Sigmoid colon (tissue), 7 donors: ENCODE measurements around the gene GNAI3. TPM values are rescaled to one million over a fixed set of nuclear protein-coding genes. Genes with fewer than 3 reads are reported as not detected.

Experiments used
- DNase-seq: peaks from one replicate; pipeline ENCODE4 v3.0.0-alpha.2; 2019
- H3K27ac ChIP-seq, 4 donors: fragments of 200-600 bp; sonication (generic); one replicate each; pipeline ENCODE4 v1.5.1; 2016 to 2019; ENCODE audit warnings: mild to moderate bottlenecking in 1 of 4
- H3K27me3 ChIP-seq, 3 donors: fragments of 200-600 bp; sonication (generic); one replicate each; pipeline ENCODE4 v1.5.1; 2019; ENCODE audit warnings: mild to moderate bottlenecking in 1 of 3
- H3K36me3 ChIP-seq, 4 donors: fragments of 200-600 bp; sonication (generic); one replicate each; pipeline ENCODE4 v1.5.1; 2016 to 2019
- H3K4me1 ChIP-seq, 4 donors: fragments of 200-600 bp; sonication (generic); one replicate each; pipeline ENCODE4 v1.5.1; 2017 to 2019
- H3K4me3 ChIP-seq, 4 donors: fragments of 200-600 bp; sonication (generic); one replicate each; pipeline ENCODE4 v1.5.1; 2017 to 2019; ENCODE audit warnings: mild to moderate bottlenecking in 2 of 4, moderate library complexity in 1 of 4
- H3K9me3 ChIP-seq, 4 donors: fragments of 200-600 bp in 3 of 4; sonication (generic) in 3 of 4; one replicate each; pipeline versions ENCODE4 v1.5.1 to v1.6.1; 2013 to 2019
- CTCF ChIP-seq, 4 experiments: fragments of 450-650 bp in 3 of 4; fragments of 200-600 bp in 1 of 4; IDR thresholded peaks; one replicate each; pipeline ENCODE4 v1.5.1; 2016 to 2019; ENCODE audit warnings: antibody characterized with exemption in 4 of 4, mild to moderate bottlenecking in 3 of 4, moderate library complexity in 2 of 4
- EP300 ChIP-seq, 4 donors: sonication (generic); formaldehyde crosslinking; IDR thresholded peaks; one replicate each; pipeline ENCODE4 v1.6.1; 2017; ENCODE audit warnings: antibody characterized with exemption in 4 of 4
- POLR2A ChIP-seq, 2 donors: fragments of 450-650 bp; IDR thresholded peaks; one replicate each; pipeline ENCODE4 v1.6.1; 2016; ENCODE audit warnings: antibody characterized with exemption in 2 of 2, mild to moderate bottlenecking in 2 of 2, moderate library complexity in 2 of 2
- POLR2AphosphoS5 ChIP-seq, 4 donors: sonication (generic); formaldehyde crosslinking; IDR thresholded peaks; one replicate each; pipeline ENCODE4 v1.6.1; 2017; ENCODE audit warnings: antibody characterized with exemption in 4 of 4
- WGBS, 2 donors: extraction: QIAGEN DNeasy Blood & Tissue Kit; methylation state at CpG; one replicate each; pipeline ENCODE4 v1.1.7; 2013; 5-methylcytosine and 5-hydroxymethylcytosine counted together
- intact Hi-C: fragments of 100-400 bp; cut with DNase I; formaldehyde crosslinking; loops from one replicate; pipeline ENCODE4 v1.15.1; 2023
- polyA plus RNA-seq, 3 donors: library from polyadenylated mRNA; stranded (reverse); fragments of 200-250 nt; gene quantifications; one replicate each; pipeline ENCODE4 v1.2.3, GENCODE V29; 2013
- total RNA-seq, 4 donors: library from RNA; depleted of rRNA; stranded (reverse); fragments of >200 nt; gene quantifications; one replicate each; pipeline ENCODE4 v1.1.0, GENCODE V29; 2016
- donor health status: healthy with polysubstance abuse.
- donor health status: Bipolar disorder and iron deficiency.
- donor health status: healthy.

The GNAI3 gene
- total and polyA plus RNA-seq, 7 donors = 4.2 to 6.4 (median 5.7) TPM

DNA sequence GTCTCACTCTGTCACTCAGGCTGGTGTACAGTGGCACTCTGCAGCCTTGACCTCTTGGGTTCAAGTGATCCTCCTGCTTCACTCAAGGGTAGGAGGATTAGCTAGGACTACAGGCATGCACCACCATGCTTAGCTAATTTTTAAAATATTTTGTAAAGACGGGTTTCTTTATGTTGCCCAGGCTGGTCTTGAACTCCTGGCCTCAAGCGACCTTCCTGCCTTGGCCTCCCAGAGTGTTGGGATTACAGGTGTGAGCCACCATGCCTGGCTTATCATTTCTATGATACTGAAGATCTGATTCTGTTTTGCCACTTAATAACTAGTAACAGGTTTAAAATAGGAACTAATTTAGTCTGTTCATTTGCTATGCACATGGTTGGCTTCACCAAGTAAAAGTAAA lies 33.6 kb downstream of the GNAI3 start:
- peaks cover 11 to 76% (median 16%) of the 10 kb centered on the region in 4 donors for H3K36me3 ChIP-seq
- intact Hi-C loops = no loop called here
- no peak for TF ChIP-seq POLR2A (IDR thresholded peaks at IDR 0.05)
- TF ChIP-seq EP300 (IDR thresholded peaks at IDR 0.05) = no peak
- no peak for TF ChIP-seq CTCF (IDR thresholded peaks at IDR 0.05)
- TF ChIP-seq POLR2AphosphoS5 (IDR thresholded peaks at IDR 0.05) = no peak

DNA sequence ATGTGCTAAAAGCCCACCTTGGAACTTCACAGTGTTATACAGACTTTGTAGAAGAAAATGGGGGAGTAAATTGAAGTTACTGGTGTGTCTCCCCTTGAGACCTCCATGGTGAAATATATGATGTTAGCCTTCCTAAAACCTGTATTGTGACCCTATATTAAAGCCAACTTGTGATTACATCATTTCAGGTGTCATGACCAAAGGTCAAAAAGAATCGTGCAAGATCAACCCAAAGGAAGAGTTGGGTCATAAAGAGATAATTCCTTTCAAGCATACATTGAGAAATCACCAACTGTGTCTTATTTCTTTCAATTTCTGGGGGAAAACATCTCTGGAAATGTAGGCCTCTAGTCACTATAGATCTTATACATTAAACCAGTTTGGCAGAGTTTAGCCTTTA lies 36.4 kb downstream of the GNAI3 start:
- 10 to 61% methylated on average over 1 of the region's 1 CpG for WGBS, 2 donors
- peaks cover 13 to 93% (median 33%) of the 10 kb centered on the region in 4 donors for H3K36me3 ChIP-seq

More for the DNA sequence above, 33.6 kb downstream of the GNAI3 start:
- Histone ChIP-seq H3K4me1 (peaks cover 0 to 25% (median 19%) of the 10 kb centered on the region in 4 donors), H3K27me3 (no peaks in the 10 kb centered on the region), H3K27ac (no peak overlapping the region), H3K9me3 (no peaks in the 10 kb centered on the region), H3K4me3 (no peak overlapping the region)
- no peak for DNase-seq
- WGBS, 2 donors = 88 to 95% methylated on average over 2 of the region's 2 CpGs

GRCh38 chr1:109586055-109586454 lies 37.6 kb downstream of the GNAI3 start:
- 90 to 92% methylated on average over 3 of the region's 3 CpGs for WGBS, 2 donors
- Histone ChIP-seq H3K9me3 (no peaks in the 10 kb centered on the region), H3K4me1 (no peaks in the 10 kb centered on the region), H3K36me3 (peaks cover 17 to 94% (median 30%) of the 10 kb centered on the region in 4 donors), H3K27ac (no peak overlapping the region), H3K27me3 (no peaks in the 10 kb centered on the region), H3K4me3 (no peak overlapping the region)
- intact Hi-C loops = no loop called here
- no peak for TF ChIP-seq EP300 (IDR thresholded peaks at IDR 0.05)
- TF ChIP-seq POLR2A (IDR thresholded peaks at IDR 0.05) = no peak
- no peak for TF ChIP-seq CTCF (IDR thresholded peaks at IDR 0.05)
- no peak for TF ChIP-seq POLR2AphosphoS5 (IDR thresholded peaks at IDR 0.05)
- DNase-seq = no peak

More for the DNA sequence above, 36.4 kb downstream of the GNAI3 start:
- TF ChIP-seq POLR2A (IDR thresholded peaks at IDR 0.05) (no peak), EP300 (IDR thresholded peaks at IDR 0.05) (no peak), POLR2AphosphoS5 (IDR thresholded peaks at IDR 0.05) (no peak), CTCF (IDR thresholded peaks at IDR 0.05) (no peak)
- no peak for DNase-seq
- Histone ChIP-seq H3K27me3 (no peaks in the 10 kb centered on the region), H3K27ac (no peak overlapping the region), H3K4me3 (no peak overlapping the region), H3K9me3 (no peaks in the 10 kb centered on the region), H3K4me1 (peaks cover 0 to 3% (median 1%) of the 10 kb centered on the region in 4 donors)
- intact Hi-C loops = no loop called here

- Histone ChIP-seq H3K27ac (no peak overlapping the region), H3K4me3 (no peak overlapping the region), H3K36me3 (peaks cover 22 to 97% (median 34%) of the 10 kb centered on the region in 4 donors), H3K4me1 (no peaks in the 10 kb centered on the region), H3K27me3 (no peaks in the 10 kb centered on the region), H3K9me3 (no peaks in the 10 kb centered on the region)
- no peak for DNase-seq
- WGBS, 2 donors = 69 to 82% methylated on average over 3 of the region's 3 CpGs
- TF ChIP-seq EP300 (IDR thresholded peaks at IDR 0.05) = no peak
- no peak for TF ChIP-seq CTCF (IDR thresholded peaks at IDR 0.05)
- no peak for TF ChIP-seq POLR2A (IDR thresholded peaks at IDR 0.05)
- TF ChIP-seq POLR2AphosphoS5 (IDR thresholded peaks at IDR 0.05) = no peak
- intact Hi-C loops = no loop called here
Observed at GRCh38 chr1:109589177-109589576, 40.8 kb downstream of the GNAI3 start.

- Histone ChIP-seq H3K4me3 (no peak overlapping the region), H3K36me3 (peaks cover 22 to 95% (median 33%) of the 10 kb centered on the region in 4 donors), H3K4me1 (no peaks in the 10 kb centered on the region), H3K27ac (no peak overlapping the region), H3K9me3 (no peaks in the 10 kb centered on the region), H3K27me3 (no peaks in the 10 kb centered on the region)
- intact Hi-C loops = no loop called here
- TF ChIP-seq CTCF (IDR thresholded peaks at IDR 0.05) = no peak
- TF ChIP-seq EP300 (IDR thresholded peaks at IDR 0.05) = no peak
- TF ChIP-seq POLR2AphosphoS5 (IDR thresholded peaks at IDR 0.05) = no peak
- TF ChIP-seq POLR2A (IDR thresholded peaks at IDR 0.05) = no peak
- DNase-seq = no peak
Observed at GRCh38 chr1:109589679-109590078, 41.3 kb downstream of the GNAI3 start.
